C4-2B (cell line): ENCODE data around the gene LANCL2.

Experiments used
- ZFX ChIP-seq: fragments of 450-650 bp; IDR thresholded peaks from 2 replicates; pipeline ENCODE4 v1.6.1; 2017
- TF ChIP-seq, protein P1 (sequence below): fragments of 450-650 bp; conservative IDR thresholded peaks from 2 replicates; pipeline ENCODE4 v1.5.1; 2017; ENCODE audit warnings: mild to moderate bottlenecking

DNA sequence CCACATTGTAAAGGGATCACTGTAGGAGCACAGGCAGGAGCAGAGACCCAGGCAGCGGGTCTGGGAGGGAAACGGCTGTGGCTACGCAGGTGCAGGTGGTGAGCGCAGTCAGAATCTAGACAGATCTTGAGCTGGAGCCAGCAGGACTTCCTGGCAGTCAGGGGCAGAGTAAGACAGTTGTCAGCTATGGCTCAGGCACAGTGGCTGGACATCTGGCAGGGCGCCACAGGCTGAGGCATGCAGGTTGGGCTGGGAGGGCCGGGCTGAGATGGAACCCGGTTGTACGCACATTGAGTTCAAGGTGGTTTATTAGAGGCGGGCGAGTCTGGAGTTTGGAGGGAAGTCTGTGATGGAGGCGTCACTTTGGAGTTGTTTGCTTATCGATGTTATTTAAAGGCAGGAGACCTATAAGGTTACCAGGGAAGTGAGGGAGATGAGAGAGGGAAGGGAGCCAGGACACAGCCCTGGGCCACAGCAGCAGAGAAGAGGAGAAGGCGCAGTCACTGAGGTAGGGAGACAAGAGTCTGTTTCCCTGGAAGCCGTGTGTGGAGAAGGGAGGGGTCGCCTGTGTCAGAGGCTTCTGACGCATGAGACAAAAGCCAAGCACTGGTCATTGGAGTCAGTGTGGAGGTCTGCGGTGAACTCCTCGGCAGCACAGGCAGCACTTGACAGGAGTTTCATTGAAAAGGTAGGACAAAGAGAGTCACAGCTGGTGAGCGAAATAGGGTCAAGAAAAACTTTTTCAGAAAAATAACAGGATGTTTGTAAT is 73.8 kb downstream of the LANCL2 start:
- TF ChIP-seq, protein P1, sequence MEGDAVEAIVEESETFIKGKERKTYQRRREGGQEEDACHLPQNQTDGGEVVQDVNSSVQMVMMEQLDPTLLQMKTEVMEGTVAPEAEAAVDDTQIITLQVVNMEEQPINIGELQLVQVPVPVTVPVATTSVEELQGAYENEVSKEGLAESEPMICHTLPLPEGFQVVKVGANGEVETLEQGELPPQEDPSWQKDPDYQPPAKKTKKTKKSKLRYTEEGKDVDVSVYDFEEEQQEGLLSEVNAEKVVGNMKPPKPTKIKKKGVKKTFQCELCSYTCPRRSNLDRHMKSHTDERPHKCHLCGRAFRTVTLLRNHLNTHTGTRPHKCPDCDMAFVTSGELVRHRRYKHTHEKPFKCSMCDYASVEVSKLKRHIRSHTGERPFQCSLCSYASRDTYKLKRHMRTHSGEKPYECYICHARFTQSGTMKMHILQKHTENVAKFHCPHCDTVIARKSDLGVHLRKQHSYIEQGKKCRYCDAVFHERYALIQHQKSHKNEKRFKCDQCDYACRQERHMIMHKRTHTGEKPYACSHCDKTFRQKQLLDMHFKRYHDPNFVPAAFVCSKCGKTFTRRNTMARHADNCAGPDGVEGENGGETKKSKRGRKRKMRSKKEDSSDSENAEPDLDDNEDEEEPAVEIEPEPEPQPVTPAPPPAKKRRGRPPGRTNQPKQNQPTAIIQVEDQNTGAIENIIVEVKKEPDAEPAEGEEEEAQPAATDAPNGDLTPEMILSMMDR: no peak
- no peak for TF ChIP-seq ZFX
